ENCODE data around the gene CREBBP. TPM values are rescaled to one million over a fixed set of nuclear protein-coding genes. Genes with fewer than 3 reads are reported as not detected.

CREBBP gene
- polyA plus RNA-seq, 4 donors = 70.0 to 94.1 (median 84.9) TPM

GRCh38 chr16:3829631-3830536, 50.6 kb downstream of the CREBBP start:
- DNase-seq (ENCODE audit: low read depth in 4 of 4, low spot score in 3 of 4) = no peak

GRCh38 chr16:3825940-3826339, 54.6 kb downstream of the CREBBP start:
- no peak for DNase-seq (ENCODE audit: low read depth in 4 of 4, low spot score in 3 of 4)

- DNase-seq (ENCODE audit: low read depth in 4 of 4, low spot score in 3 of 4) = no peak
Measured at GRCh38 chr16:3825103-3825502, 55.4 kb downstream of the CREBBP start.

- no peak for DNase-seq (ENCODE audit: low read depth in 4 of 4, low spot score in 3 of 4)
Measured at GRCh38 chr16:3824121-3824795, 56.3 kb downstream of the CREBBP start.

GRCh38 chr16:3823427-3823826, 57.1 kb downstream of the CREBBP start:
- DNase-seq (ENCODE audit: low read depth in 4 of 4, low spot score in 3 of 4) = no peak

GRCh38 chr16:3822366-3823045, 58.0 kb downstream of the CREBBP start:
- no peak for DNase-seq (ENCODE audit: low read depth in 4 of 4, low spot score in 3 of 4)

GRCh38 chr16:3821184-3821583, 59.3 kb downstream of the CREBBP start:
- DNase-seq (ENCODE audit: low read depth in 4 of 4, low spot score in 3 of 4) = no peak

- DNase-seq (ENCODE audit: low read depth in 4 of 4, low spot score in 3 of 4) = peak in 3 of 4 donors; percentile 21 to 47 (median 31)
Measured at GRCh38 chr16:3819746-3820724, 60.5 kb downstream of the CREBBP start.

GRCh38 chr16:3819175-3819527, 61.4 kb downstream of the CREBBP start:
- DNase-seq (ENCODE audit: low read depth in 4 of 4, low spot score in 3 of 4) = no peak

DNA sequence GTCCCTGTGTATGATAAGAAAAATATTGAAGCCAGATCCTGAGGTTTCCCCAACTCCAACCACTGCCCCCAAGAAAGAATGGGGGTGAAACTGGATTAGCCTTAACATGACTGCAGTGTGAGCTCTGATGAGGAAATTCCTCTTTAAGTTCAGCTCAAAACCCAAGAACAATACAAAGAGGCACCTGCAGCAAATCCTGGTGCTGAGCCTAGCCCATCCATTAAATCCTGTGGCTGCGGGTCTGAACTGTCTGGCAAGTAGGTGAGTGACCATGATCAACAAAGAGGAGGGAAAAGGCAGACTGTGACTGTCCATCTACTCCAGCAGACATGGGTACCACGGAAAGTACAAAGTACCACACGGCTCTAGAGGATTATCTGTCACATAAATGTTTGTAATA, 64.2 kb downstream of the CREBBP start:
- no peak for DNase-seq (ENCODE audit: low read depth in 4 of 4, low spot score in 3 of 4)

DNA sequence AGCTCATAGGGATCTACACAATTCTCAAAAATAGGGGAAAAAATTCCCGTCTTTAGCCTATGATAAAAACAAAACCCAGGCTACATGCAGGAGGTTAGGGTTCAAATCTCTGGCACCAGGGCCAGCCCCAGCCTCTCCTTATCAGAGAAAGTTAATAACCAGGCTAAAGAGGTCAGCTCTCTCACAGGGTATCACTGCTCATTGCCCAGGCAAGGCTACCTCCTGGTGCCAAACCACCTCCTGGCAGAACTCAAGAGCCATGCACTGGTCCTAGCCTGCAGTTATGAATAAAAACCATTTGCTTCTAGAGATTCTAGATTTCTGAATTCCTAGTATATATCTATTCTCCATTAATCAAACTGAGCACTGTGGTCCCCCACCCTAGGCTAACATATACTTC, 65.8 kb downstream of the CREBBP start:
- DNase-seq (ENCODE audit: low read depth in 4 of 4, low spot score in 3 of 4) = no peak

- DNase-seq (ENCODE audit: low read depth in 4 of 4, low spot score in 3 of 4) = no peak
Measured at GRCh38 chr16:3812469-3813172, 67.9 kb downstream of the CREBBP start.

- no peak for DNase-seq (ENCODE audit: low read depth in 4 of 4, low spot score in 3 of 4)
Measured at GRCh38 chr16:3810818-3811217, 69.7 kb downstream of the CREBBP start.

DNA sequence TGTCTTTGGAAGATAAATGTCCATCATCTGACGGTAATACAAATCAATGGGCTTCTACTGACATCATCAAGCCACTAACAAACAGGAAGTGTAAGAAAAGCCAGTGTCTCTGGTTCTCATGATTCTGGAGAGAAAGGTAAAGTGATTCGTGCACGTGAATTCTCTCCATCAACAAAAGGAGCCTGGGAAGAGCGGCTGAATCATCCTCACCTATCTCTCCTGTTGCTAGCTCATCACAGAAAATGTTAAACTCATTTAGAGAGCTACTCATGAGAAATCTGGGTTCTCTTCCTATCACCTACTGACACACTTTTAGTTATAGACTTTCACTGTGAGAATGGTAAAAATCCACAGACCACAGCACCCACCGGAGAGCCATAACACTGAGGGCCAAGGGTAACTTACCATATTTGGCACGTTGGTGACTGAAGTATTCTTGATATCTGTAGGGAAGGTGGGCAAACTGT, 70.3 kb downstream of the CREBBP start:
- no peak for DNase-seq (ENCODE audit: low read depth in 4 of 4, low spot score in 3 of 4)

DNA sequence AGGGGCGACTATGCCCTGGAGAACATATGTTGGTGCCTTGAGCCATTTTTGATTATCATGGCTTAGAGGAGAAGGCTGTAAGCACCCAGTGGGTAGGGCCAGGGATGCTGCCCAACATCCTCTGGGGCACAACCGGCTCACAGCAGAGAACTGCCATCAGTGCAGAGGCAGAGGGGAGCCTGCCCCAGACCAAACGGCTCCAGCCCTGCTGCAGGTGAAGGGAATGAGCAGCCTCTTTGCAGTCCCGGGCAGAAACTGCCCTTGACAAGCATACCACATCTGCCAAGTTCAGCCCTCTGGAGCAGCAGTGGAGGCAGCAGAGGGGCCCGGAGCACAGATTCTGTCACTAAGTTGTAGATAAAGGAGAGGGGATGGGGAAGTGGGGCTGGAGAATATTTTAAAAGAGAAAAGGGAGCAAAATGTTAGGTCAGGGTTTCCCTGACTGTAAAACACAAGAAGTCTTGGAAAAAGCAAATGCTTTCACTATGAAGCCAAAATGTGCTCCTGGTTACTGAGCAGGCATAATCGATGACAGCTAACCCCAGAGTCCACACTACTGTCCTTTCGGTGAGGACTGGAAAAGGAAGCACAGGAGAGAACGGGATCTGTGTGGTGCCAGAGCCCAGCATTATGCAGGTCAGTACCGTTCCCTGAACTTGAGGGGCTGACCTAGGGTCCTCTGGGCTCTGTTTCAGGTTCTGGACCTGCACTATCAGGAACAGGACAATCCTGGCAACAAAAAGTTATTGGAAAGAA, 72.0 kb downstream of the CREBBP start:
- no peak for DNase-seq (ENCODE audit: low read depth in 4 of 4, low spot score in 3 of 4)

DNA sequence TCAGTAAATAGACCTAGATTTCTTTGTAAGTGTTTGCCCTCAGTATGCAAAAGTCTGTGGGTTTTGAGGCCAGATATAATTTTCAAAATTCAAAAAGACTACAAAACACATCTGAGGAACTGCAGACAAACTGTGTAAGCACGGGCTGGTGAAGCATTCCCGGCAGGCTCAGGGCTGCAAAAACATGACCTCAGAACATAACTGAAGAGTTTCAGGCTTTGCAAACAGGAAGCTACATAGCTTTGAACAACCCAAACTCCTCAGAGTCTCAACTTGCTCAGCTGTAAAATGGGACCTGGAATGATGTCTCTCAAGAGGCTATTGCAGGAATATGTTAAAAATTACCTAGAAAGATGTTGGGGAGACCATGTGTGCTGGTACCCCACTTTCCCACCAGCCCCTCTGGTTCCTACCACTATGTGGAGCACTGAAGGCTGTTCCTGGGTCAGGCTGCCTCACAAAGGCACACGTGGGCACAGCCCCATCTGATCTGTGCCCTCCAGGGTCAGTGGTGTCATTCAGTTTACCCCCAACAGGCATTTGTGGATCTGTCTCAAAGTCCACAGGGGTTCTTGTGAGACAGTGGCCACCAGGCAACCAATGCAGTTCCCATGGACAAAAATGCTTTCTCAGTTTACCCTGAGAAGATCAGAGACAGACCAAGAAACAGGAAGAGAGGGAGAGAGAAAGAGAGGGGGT, 72.9 kb downstream of the CREBBP start:
- DNase-seq (ENCODE audit: low read depth in 4 of 4, low spot score in 3 of 4) = no peak

GRCh38 chr16:3804426-3805016, 76.0 kb downstream of the CREBBP start:
- DNase-seq (ENCODE audit: low read depth in 4 of 4, low spot score in 3 of 4) = no peak
